WTC11 (cell line): ENCODE data around the gene SLC1A7. TPM values are rescaled to one million over a fixed set of nuclear protein-coding genes. Genes with fewer than 3 reads are reported as not detected.

ENCODE experiments used
- ATAC-seq: fragments of 200-7000 bp; cut with Tn5 transposase; 2 replicates; pipeline ENCODE4 v1.10.0; 2021; ENCODE audit warnings: mild to moderate bottlenecking, moderate library complexity
- CTCF ChIA-PET: fragments of 300-600 bp; sonication (Branson Sonifier 250); formaldehyde crosslinking; loops from one replicate; lab custom pipeline; 2021; ENCODE audit warnings: antibody characterized with exemption; lab: Charles Lee
- POLR2A ChIA-PET: fragments of 350-600 bp; sonication (Branson Sonifier 250); formaldehyde crosslinking; loops from one replicate; lab custom pipeline; 2021; ENCODE audit warnings: antibody characterized with exemption; lab: Charles Lee
- DNase-seq: peaks from one replicate; pipeline ENCODE4 v3.0.0; 2021; ENCODE audit warnings: low spot score
- H3K27ac Mint-ChIP-seq: 2 replicates; pipeline ENCODE4 v1.8.0; 2021; ENCODE audit warnings: mixed read lengths
- H3K27me3 Mint-ChIP-seq: 2 replicates; pipeline ENCODE4 v1.8.0; 2021; ENCODE audit warnings: low read depth, mild to moderate bottlenecking, moderate library complexity, mixed read lengths
- H3K36me3 Mint-ChIP-seq: 2 replicates; pipeline ENCODE4 v1.8.0; 2021; ENCODE audit warnings: mixed read lengths
- H3K4me1 Mint-ChIP-seq: 2 replicates; pipeline ENCODE4 v1.8.0; 2022; ENCODE audit warnings: mixed read lengths
- H3K4me3 Mint-ChIP-seq: 2 replicates; pipeline ENCODE4 v1.8.0; 2021; ENCODE audit warnings: mild to moderate bottlenecking, moderate library complexity, mixed read lengths
- H3K9me3 Mint-ChIP-seq: 2 replicates; pipeline ENCODE4 v1.8.0; 2021; ENCODE audit warnings: mixed read lengths
- CBFB ChIP-seq: sonication (generic); formaldehyde crosslinking; IDR thresholded peaks from 2 replicates; pipeline ENCODE4 v1.8.1; 2022; ENCODE audit warnings: mild to moderate bottlenecking, low read depth, missing genetic modification reagents
- ELF4 ChIP-seq: sonication (generic); formaldehyde crosslinking; IDR thresholded peaks from 2 replicates; pipeline ENCODE4 v1.8.1; 2022; ENCODE audit warnings: low read depth, mild to moderate bottlenecking, moderate library complexity, missing genetic modification reagents
- ESRRA ChIP-seq: sonication (generic); formaldehyde crosslinking; IDR thresholded peaks from 2 replicates; pipeline ENCODE4 v1.8.1; 2022; ENCODE audit warnings: mild to moderate bottlenecking, missing genetic modification reagents, borderline replicate concordance
- MXD4 ChIP-seq: fragments of 250-450 bp; sonication (Bioruptor Pico); IDR thresholded peaks from 2 replicates; pipeline ENCODE4 v1.8.0; 2021; ENCODE audit warnings: mild to moderate bottlenecking, moderate library complexity, borderline replicate concordance
- NFE2L1 ChIP-seq: sonication (generic); formaldehyde crosslinking; IDR thresholded peaks from 2 replicates; pipeline ENCODE4 v1.8.1; 2023; ENCODE audit warnings: missing genetic modification reagents
- SMAD3 ChIP-seq: sonication (generic); formaldehyde crosslinking; IDR thresholded peaks from 2 replicates; pipeline ENCODE4 v1.8.0; 2022; ENCODE audit warnings: missing genetic modification reagents, mild to moderate bottlenecking, borderline replicate concordance
- TEAD4 ChIP-seq: sonication (generic); formaldehyde crosslinking; IDR thresholded peaks from 2 replicates; pipeline ENCODE4 v1.8.0; 2022; ENCODE audit warnings: mild to moderate bottlenecking, missing genetic modification reagents
- TP53 ChIP-seq: sonication (generic); formaldehyde crosslinking; IDR thresholded peaks from 2 replicates; pipeline ENCODE4 v1.8.1; 2023; ENCODE audit warnings: mild to moderate bottlenecking, missing genetic modification reagents
- ZNF263 ChIP-seq: sonication (generic); formaldehyde crosslinking; IDR thresholded peaks from 2 replicates; pipeline ENCODE4 v1.8.1; 2022; ENCODE audit warnings: low read depth, mild to moderate bottlenecking, moderate library complexity, missing genetic modification reagents
- ZNF423 ChIP-seq: fragments of 250-450 bp; sonication (Bioruptor Pico); IDR thresholded peaks from 2 replicates; pipeline ENCODE4 v2.1.2; 2022; ENCODE audit warnings: mild to moderate bottlenecking, moderate library complexity
- total RNA-seq: library from RNA; stranded (reverse); gene quantifications from 3 replicates; pipeline ENCODE4 v1.2.3, GENCODE V29; 2021
- TF ChIP-seq, protein P1 (sequence below): fragments of 200-600 bp; IDR thresholded peaks from 2 replicates; pipeline ENCODE4 v1.8.0; 2022; ENCODE audit warnings: antibody characterized with exemption
- TF ChIP-seq, protein P2 (sequence below): sonication (generic); formaldehyde crosslinking; conservative IDR thresholded peaks from 2 replicates; pipeline ENCODE4 v1.8.1; 2022; ENCODE audit warnings: mild to moderate bottlenecking, missing genetic modification reagents
- TF ChIP-seq, protein P3 (sequence below): sonication (generic); formaldehyde crosslinking; IDR thresholded peaks from 2 replicates; pipeline ENCODE4 v1.8.0; 2022; ENCODE audit warnings: mild to moderate bottlenecking, missing genetic modification reagents
- TF ChIP-seq, protein P4 (sequence below): sonication (generic); formaldehyde crosslinking; IDR thresholded peaks from 2 replicates; pipeline ENCODE4 v1.8.0; 2022; ENCODE audit warnings: mild to moderate bottlenecking, missing genetic modification reagents
- TF ChIP-seq, protein P5 (sequence below): sonication (generic); formaldehyde crosslinking; IDR thresholded peaks from 2 replicates; pipeline ENCODE4 v1.8.1; 2022; ENCODE audit warnings: low read depth, missing genetic modification reagents, borderline replicate concordance
- TF ChIP-seq, protein P6 (sequence below): fragments of 250-450 bp; sonication (Bioruptor Pico); conservative IDR thresholded peaks from 2 replicates; pipeline ENCODE4 v1.9.0; 2021; ENCODE audit warnings: mild to moderate bottlenecking
- TF ChIP-seq, protein P7 (sequence below): sonication (generic); formaldehyde crosslinking; IDR thresholded peaks from 2 replicates; pipeline ENCODE4 v1.8.1; 2023; ENCODE audit warnings: mild to moderate bottlenecking, missing genetic modification reagents

SLC1A7 gene
- total RNA-seq, 1 experiment from 2014 or later, result not detected

DNA sequence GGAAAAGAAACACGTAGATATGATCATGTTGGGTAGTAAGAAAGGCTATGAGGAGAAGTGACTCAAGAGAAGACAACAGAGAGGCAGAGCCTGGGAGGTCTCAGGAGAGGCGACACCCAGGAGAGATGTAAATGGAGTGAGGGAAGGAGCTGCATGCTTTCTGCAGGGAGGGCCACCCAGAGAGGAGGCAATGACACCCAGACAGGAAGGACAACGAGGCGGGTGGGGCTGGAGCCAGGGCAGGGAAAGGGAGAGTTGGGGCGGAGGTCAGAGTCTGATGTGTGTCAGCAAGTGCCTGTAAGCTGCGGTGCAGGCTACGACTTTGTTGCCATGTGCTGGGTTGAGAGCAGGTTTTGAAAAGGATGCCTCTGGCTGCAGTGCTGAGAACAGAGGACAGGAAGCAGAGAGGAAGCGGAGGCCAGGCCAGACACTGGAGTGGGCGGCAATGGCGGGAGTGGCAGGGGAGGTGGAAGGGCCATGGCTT, 31.3 kb downstream of the SLC1A7 start (continued):
- TF ChIP-seq, protein P1, sequence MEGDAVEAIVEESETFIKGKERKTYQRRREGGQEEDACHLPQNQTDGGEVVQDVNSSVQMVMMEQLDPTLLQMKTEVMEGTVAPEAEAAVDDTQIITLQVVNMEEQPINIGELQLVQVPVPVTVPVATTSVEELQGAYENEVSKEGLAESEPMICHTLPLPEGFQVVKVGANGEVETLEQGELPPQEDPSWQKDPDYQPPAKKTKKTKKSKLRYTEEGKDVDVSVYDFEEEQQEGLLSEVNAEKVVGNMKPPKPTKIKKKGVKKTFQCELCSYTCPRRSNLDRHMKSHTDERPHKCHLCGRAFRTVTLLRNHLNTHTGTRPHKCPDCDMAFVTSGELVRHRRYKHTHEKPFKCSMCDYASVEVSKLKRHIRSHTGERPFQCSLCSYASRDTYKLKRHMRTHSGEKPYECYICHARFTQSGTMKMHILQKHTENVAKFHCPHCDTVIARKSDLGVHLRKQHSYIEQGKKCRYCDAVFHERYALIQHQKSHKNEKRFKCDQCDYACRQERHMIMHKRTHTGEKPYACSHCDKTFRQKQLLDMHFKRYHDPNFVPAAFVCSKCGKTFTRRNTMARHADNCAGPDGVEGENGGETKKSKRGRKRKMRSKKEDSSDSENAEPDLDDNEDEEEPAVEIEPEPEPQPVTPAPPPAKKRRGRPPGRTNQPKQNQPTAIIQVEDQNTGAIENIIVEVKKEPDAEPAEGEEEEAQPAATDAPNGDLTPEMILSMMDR, result no peak
- TF ChIP-seq TP53, result no peak
- TF ChIP-seq TEAD4 (CRISPR knock-in tag), result no peak
- no peak for TF ChIP-seq ZNF263 (CRISPR knock-in tag)

DNA sequence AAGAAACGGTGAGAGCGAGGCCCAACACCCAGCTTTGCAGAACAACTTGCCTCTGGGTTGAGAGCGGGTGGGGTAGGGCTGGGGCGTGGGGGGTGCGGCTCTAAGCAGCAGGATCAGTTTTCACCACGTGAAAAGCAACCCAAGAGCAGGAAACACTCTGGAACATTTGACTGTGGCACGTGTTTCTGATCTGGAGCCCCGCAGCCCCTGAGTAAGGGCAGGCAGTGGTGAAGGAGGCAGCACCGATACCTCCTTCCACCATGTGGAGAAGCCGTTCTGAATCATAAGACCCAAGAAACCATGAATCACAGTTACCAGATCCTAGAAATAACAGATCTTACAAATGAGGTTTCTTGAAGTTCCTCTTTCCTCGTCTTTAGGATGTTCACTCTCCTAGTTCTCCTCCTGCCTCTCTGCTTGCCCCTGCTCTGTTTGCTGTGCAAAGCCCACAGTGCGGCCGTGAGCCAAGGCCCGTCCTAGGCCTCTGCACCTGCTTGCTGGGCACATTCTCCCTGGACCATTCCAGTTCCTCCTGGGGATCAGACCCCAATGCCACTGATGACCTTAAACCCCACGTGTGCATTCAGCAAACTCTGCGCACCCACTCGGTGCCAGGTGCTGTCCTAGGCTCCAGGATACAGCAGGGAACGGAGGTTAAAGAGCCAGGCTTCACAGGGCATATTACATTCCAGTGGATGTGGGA, 31.9 kb downstream of the SLC1A7 start:
- no peak for DNase-seq
- H3K9me3 Mint-ChIP-seq, result peaks cover 9% of the 10 kb centered on the region
- H3K36me3 Mint-ChIP-seq, result no peaks in the 10 kb centered on the region
- ChIA-PET CTCF (no interaction called here), POLR2A (no interaction called here)
- H3K27ac Mint-ChIP-seq, result peak overlapping the region; percentile 11; the same call in 1 of the 2 replicates
- H3K4me3 Mint-ChIP-seq, result no peak overlapping the region
- H3K27me3 Mint-ChIP-seq, result no peaks in the 10 kb centered on the region; the same call in 1 of the 2 replicates
- no peak for ATAC-seq
- TF ChIP-seq CBFB (no peak), SMAD3 (CRISPR knock-in tag) (no peak)
- TF ChIP-seq, all 79 proteins: peak for 0
- peaks cover 28% of the 10 kb centered on the region for H3K4me1 Mint-ChIP-seq

DNA sequence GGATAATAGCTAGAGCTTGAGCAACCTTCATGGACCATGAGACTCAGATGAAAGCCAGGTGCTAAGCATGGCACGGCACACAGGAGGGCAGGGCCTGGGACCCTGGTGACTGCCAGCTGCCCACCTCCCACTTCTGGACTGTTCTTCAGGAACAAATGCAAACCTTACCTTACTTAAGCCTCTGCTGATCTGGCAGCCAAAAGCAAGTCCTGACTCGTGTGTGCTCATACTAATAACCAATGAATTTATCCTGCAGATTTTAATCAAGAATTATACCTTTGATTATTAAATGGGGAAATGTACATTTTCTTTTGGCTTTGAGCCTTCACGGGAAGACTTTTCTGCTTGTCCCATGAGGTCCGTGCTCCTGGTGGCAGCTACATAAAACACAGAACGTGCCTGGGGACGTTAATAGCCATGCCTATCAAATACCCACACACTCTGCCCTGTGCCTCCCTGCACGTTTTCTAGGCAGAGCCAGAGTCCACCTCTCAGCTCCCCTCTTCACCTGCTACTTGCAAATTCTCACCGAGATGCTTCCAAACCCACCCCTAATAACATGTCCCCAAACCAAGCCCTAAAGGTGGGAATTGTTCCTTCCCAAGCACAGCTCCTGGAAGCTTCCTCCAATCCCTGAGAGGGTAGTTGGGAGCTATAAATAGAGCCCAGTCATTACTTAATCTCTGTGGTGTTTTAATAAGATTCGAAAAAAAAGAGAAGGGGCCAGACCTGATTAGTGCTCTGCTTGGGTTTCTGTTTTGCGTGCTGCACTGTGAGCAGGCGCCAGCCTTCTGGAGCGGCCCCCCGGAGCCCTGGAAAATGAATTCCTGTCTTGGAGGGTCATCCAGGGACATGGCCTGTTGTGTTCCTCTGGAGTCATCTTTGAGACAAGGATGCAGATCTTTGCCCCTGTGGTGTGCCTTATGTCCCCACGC, 33.5 kb downstream of the SLC1A7 start:
- H3K4me3 Mint-ChIP-seq, result no peak overlapping the region
- CTCF ChIA-PET, result interaction anchor here (0.8 to 0.9 kb wide), 2 partner anchors 16 to 77 kb away, joined by 3 read pairs; no protein-coding TSS in a partner anchor
- POLR2A ChIA-PET, result interaction anchor here (0.8 kb wide), 1 partner anchor 13 kb away, joined by 3 read pairs; no protein-coding TSS in a partner anchor
- ATAC-seq, result no peak
- H3K27ac Mint-ChIP-seq, result no peak overlapping the region
- no peak for DNase-seq
- no peaks in the 10 kb centered on the region; the same call in 1 of the 2 replicates for H3K27me3 Mint-ChIP-seq
- no peaks in the 10 kb centered on the region for H3K36me3 Mint-ChIP-seq
- H3K9me3 Mint-ChIP-seq, result peaks cover 9% of the 10 kb centered on the region
- H3K4me1 Mint-ChIP-seq, result peaks cover 28% of the 10 kb centered on the region
- no peak for TF ChIP-seq NFE2L1
- TF ChIP-seq, protein P2, sequence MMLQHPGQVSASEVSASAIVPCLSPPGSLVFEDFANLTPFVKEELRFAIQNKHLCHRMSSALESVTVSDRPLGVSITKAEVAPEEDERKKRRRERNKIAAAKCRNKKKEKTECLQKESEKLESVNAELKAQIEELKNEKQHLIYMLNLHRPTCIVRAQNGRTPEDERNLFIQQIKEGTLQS (CRISPR knock-in tag), result no peak
- no peak for TF ChIP-seq ELF4
- TF ChIP-seq, protein P3, sequence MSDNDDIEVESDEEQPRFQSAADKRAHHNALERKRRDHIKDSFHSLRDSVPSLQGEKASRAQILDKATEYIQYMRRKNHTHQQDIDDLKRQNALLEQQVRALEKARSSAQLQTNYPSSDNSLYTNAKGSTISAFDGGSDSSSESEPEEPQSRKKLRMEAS (CRISPR knock-in tag), result no peak
- TF ChIP-seq MXD4 (CRISPR knock-in tag), result no peak
- TF ChIP-seq, protein P4, sequence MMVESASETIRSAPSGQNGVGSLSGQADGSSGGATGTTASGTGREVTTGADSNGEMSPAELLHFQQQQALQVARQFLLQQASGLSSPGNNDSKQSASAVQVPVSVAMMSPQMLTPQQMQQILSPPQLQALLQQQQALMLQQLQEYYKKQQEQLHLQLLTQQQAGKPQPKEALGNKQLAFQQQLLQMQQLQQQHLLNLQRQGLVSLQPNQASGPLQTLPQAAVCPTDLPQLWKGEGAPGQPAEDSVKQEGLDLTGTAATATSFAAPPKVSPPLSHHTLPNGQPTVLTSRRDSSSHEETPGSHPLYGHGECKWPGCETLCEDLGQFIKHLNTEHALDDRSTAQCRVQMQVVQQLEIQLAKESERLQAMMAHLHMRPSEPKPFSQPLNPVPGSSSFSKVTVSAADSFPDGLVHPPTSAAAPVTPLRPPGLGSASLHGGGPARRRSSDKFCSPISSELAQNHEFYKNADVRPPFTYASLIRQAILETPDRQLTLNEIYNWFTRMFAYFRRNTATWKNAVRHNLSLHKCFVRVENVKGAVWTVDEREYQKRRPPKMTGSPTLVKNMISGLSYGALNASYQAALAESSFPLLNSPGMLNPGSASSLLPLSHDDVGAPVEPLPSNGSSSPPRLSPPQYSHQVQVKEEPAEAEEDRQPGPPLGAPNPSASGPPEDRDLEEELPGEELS (CRISPR knock-in tag), result no peak
- TF ChIP-seq ESRRA, result no peak
- TF ChIP-seq ZNF423 (CRISPR knock-in tag), result no peak
- TF ChIP-seq, protein P5, sequence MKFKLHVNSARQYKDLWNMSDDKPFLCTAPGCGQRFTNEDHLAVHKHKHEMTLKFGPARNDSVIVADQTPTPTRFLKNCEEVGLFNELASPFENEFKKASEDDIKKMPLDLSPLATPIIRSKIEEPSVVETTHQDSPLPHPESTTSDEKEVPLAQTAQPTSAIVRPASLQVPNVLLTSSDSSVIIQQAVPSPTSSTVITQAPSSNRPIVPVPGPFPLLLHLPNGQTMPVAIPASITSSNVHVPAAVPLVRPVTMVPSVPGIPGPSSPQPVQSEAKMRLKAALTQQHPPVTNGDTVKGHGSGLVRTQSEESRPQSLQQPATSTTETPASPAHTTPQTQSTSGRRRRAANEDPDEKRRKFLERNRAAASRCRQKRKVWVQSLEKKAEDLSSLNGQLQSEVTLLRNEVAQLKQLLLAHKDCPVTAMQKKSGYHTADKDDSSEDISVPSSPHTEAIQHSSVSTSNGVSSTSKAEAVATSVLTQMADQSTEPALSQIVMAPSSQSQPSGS, result no peak
- TF ChIP-seq, protein P6, sequence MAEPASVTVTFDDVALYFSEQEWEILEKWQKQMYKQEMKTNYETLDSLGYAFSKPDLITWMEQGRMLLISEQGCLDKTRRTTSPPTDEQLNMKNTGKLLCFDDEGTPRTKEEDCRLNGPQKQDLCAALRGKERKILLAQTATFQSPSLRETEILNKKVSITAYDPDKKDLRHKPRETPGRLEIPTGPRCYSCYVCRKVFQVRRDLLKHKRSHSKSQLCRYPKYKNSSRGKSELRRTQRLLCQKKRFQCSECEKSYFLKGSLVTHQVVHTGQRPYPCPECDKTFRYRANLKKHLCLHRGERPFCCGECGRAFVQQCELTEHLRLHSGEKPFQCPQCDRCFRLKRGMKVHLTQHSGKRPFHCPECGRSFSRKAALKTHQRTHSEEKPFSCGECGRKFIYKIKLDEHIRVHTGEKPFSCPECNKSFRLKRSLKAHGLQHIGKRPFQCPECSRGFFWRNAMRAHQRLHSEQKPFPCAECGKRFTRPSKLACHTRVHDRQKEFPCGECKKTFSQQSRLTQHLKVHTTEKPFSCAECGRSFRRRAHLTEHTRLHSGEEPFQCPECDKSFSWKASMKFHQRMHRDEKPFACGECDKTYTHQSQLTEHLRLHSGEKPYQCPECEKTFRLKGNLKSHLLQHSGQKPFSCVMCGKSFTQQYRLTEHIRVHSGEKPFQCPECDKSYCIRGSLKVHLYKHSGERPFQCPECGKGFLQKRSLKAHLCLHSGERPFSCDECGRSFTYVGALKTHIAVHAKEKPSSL (CRISPR knock-in tag), result no peak
- TF ChIP-seq, protein P7, sequence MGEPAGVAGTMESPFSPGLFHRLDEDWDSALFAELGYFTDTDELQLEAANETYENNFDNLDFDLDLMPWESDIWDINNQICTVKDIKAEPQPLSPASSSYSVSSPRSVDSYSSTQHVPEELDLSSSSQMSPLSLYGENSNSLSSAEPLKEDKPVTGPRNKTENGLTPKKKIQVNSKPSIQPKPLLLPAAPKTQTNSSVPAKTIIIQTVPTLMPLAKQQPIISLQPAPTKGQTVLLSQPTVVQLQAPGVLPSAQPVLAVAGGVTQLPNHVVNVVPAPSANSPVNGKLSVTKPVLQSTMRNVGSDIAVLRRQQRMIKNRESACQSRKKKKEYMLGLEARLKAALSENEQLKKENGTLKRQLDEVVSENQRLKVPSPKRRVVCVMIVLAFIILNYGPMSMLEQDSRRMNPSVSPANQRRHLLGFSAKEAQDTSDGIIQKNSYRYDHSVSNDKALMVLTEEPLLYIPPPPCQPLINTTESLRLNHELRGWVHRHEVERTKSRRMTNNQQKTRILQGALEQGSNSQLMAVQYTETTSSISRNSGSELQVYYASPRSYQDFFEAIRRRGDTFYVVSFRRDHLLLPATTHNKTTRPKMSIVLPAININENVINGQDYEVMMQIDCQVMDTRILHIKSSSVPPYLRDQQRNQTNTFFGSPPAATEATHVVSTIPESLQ (CRISPR knock-in tag), result no peak
